Astrocyte of the cerebellum (primary cell): Measurements from ENCODE around the gene GPBP1L1.
"Not testable (repeated sequence)": the region's sequence is repeated elsewhere in the genome, so short reads cannot be mapped to it uniquely, and the experiment has no call there.

Source experiments
- DNase-seq: peaks from one replicate; pipeline ENCODE4 v3.0.0-alpha.2; 2011; ENCODE audit warnings: low read depth
- H3K4me3 ChIP-seq: 2 replicates; pipeline ENCODE4 v1.5.1; 2011; ENCODE audit warnings: mild to moderate bottlenecking, low read depth, low read length, moderate library complexity
- CTCF ChIP-seq: IDR thresholded peaks from 2 replicates; pipeline ENCODE4 v1.5.1; 2012; ENCODE audit warnings: low read length, low read depth, moderate library complexity, mild to moderate bottlenecking; ENCODE audit errors: missing control alignments
- in situ Hi-C: cut with HindIII; loops from 2 replicates; pipeline ENCODE4 v1.10.0; 2017; ENCODE audit warnings: low sequenced_read_pairs

Gene GPBP1L1

DNA sequence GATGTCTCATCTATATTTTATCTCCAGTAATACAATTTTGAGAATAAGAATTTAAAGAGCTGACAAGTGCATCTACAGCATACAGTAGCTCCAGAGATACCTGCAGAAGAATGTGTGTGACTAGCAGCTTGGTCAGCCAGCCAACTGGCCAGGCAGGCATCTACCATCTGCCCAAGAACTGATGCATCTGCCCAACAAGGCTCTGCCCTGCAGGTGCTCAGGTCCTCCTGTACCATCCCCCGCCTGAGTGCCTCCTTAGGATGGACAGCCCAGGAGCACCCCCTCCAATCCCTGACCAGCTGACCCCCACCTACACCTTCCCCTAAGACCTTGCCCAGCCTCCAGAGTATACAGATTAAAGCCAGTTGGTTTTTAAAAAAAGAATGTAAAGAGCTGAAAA is 32.0 kb upstream of the GPBP1L1 start:
- no peak for DNase-seq
- no peak overlapping the region for H3K4me3 ChIP-seq

DNA sequence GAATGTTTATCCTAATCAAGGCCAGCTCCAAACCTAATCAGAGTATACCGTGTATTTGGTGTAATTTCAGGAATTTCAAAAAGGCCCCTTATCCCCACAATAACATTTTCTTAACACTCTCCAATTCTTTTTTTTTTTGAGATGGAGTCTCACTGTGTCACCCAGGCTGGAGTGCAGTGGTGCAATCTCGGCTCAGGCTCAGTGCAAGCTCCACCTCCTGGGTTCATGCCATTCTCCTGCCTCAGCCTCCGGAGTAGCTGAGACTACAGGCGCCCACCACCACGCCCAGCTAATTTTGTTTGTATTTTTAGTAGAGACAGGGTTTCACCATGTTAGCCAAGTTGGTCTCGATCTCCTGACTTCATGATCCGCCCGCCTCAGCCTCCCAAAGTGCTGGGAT is 31.1 kb upstream of the GPBP1L1 start:
- in situ Hi-C loops, H3K4me3 ChIP-seq, DNase-seq: not testable (repeated sequence)

More for the DNA sequence above, 32.0 kb upstream of the GPBP1L1 start:
- in situ Hi-C loops, result no loop called here
- TF ChIP-seq CTCF, result no peak

DNA sequence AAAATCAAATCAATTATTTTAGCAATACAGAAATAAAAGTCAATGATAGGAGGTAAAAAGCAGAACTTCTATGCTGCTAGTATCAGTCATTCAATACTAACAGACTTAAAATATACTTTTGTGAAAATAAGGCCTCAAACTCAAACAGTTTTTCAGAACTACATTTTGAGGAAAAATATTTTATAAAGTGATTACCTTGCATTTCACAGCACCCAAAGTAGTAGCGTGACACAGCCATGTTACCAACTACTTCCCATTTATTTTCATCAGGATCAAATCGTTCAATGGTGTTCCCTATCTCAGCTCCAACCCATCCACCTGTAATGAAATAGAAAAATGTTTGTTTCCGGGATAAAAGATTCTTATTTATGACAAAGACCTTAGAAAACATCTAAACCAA is 30.4 kb upstream of the GPBP1L1 start:
- no peak overlapping the region for H3K4me3 ChIP-seq
- TF ChIP-seq CTCF, result no peak
- in situ Hi-C loops, result no loop called here
- DNase-seq, result no peak

DNA sequence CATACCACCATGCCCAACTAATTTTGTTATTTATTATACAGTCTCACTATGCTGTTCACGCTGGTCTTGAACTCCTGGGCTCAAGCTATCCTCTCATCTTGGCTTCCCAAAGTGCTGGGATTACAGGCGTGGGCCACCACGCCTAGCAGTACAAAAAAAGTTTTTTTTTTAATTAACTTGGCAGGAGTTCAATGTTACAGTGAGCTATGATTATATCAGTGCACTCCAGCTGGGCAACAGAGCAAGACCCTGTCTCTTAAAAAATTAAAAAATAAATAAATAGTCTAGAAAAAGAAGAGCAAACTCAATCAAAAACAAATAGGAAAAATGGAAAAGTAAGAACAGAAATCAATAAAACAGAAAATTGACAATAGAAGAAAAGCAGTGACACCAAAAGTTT is 27.4 kb upstream of the GPBP1L1 start:
- in situ Hi-C loops, result no loop called here
- no peak overlapping the region for H3K4me3 ChIP-seq
- no peak for TF ChIP-seq CTCF
- no peak for DNase-seq

DNA sequence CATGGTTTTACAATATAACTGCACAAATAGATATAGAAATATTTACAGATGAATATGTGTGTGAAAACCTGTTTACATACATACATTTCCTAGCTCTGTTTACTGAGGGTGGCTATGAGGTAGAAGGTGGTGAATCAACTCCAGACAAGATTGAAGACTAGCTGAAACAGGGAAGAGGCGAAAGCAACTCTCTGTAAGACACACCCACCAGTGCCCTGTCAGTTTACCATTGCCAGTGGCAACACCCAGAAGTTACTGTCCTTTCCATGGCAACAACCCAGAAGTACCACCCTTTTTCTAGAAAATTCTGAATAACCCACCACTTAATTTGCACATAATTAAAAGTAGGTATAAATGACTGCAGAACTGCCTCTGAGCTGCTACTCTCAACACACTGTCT is 18.3 kb upstream of the GPBP1L1 start:
- no peak for DNase-seq
- TF ChIP-seq CTCF, result no peak
- in situ Hi-C loops, result no loop called here

DNA sequence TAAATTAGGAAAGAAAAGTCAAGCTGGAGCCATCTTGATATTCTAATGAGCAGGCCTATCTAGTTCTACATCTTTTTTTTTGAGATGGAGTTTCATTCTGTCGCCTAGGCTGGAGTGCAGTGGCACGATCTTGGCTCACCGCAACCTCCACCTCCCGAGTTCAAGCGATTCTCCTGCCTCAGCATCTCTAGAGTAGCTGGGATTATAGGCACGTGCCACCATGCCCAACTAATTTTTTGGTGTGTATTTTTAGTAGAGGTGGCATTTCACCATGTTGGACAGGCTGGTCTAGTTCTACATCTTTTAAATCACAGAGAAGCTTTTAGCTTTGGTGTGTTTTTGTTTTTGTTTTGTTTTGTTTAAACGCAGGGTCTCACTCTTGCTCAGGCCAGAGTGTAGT is 8.5 kb upstream of the GPBP1L1 start:
- TF ChIP-seq CTCF, result no peak
- in situ Hi-C loops, result no loop called here
- no peak for DNase-seq
- no peak overlapping the region for H3K4me3 ChIP-seq

More for the DNA sequence above, 18.3 kb upstream of the GPBP1L1 start:
- no peak overlapping the region for H3K4me3 ChIP-seq

GRCh38 chr1:45693811-45694210 is 7.5 kb upstream of the GPBP1L1 start:
- DNase-seq, result not testable (repeated sequence)

More at GRCh38 chr1:45693811-45694210, 7.5 kb upstream of the GPBP1L1 start:
- H3K4me3 ChIP-seq, in situ Hi-C loops: not testable (repeated sequence)
